ENCODE data around the gene ATAT1.
"Not testable (repeated sequence)": the region's sequence is repeated elsewhere in the genome, so short reads cannot be mapped to it uniquely, and the experiment has no call there.

Gene ATAT1

DNA sequence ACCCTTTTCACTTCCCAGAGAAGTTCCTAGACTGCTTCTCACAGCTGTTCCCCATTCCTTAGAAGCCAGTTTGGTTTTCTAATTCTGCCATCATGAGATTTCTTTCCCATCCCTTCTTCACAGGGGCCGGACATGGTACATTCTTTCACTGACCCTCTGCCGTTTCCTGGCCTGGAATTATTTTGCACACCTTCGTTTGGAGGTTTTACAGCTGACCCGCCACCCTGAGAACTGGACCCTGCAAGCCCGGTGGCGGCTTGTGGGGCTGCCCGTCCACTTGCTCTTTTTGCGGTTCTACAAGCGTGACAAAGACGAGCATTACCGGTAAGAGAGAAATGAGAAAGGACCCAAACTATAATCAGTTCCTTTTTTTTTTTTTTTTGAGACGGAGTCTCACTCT is 24.5 kb downstream of the ATAT1 start:
- no peak for DNase-seq (ENCODE audit: low read depth)

DNA sequence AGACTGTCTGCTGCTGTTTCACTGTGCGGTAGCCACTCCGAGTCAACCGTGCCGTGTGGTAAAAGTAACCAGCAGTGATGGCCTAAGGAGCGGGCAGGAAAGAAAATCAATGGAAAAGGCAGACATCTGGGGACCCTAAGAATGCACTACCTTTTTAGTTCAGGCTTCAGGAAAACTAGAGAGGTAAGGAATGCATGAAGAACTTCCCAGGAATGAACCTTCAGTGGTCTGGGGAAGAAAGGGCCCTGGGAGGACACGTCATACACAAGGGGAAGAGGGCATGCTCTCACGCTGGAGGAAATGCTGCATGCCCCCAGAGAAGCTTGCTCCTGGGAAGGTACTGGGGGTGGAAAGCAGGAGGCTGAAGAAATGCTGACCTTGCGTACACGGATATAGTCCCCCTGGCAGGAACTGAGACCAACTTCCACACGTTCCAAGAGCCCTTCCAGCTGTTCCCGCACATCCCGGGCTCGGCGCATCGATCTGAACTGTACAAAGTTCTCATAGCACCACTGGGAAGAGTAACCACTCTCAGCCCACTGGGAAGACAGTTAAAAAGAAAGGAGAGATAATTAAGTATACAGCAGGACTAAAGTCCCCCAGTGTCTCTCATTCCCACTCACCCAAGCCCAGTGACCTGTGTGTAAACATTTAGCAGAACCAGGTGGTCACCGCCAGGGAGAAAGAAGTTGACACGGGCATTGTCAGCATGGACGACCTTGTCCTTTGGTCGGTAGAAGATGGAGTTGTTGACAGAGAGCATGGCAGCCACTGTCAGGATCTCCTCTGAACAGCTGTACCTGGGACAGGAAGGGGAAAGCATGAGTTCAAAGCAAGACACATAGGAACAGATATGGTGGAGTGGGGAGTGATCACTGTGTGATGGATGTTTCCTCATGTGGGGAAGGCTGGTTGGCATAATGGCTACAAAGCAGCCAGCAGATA is 28.4 kb downstream of the ATAT1 start:
- no peak for DNase-seq (ENCODE audit: low read depth)

DNA sequence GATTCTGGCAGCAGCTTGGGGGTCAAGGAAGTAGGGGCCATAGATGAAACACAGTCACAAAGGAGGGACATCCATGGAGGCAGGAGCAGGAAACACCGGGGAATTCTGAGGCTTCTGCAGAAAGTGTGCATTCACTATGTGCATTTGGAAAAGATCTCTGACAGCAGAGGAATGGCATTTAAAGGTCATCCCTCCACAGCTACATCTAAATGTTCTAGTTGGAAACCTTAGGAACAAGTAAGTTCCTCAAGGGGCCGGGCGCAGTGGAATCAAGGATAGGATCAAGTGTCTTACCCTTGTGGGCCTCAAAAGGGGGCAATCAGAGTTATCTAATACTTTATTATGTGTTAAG is 29.0 kb downstream of the ATAT1 start:
- DNase-seq (ENCODE audit: low read depth), result no peak

DNA sequence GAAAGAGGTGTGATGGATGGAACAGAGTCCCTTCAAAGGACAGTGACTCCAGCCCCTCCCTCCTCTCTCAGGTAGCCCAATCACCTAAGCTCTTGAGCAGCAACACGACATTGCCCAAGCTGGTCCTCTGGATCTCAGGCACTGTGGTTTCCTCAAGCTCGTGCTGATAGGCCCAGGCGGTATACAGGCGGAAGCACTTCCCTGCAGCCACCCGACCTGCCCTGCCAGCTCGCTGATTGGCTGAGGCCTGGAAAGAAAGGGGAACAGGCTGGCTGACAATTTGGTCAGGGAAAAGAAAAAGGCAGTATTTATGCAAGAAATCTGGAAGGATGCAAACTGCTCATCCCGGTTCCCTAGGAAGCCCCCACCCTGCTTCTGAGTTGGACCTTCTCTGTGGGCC is 29.8 kb downstream of the ATAT1 start:
- DNase-seq (ENCODE audit: low read depth), result no peak

DNA sequence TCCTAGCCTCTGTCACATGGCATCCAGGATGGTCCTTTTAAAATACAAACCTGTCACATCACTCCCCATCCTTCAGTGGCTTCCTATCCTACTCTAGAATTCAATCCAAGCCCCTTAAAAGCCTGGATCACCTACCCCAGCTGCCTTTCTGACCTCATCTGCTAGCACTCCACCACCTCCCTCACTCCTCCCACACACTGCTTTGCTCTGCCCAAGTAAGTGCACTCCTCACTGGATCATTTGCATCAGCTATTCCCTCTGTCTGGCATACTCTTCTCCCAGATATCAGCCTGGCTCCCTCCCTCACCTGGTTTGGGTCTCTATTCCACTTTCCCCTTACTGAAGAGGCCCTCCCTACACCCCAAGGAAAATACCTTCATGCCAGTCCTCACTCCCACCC is 30.8 kb downstream of the ATAT1 start:
- DNase-seq (ENCODE audit: low read depth), result no peak

DNA sequence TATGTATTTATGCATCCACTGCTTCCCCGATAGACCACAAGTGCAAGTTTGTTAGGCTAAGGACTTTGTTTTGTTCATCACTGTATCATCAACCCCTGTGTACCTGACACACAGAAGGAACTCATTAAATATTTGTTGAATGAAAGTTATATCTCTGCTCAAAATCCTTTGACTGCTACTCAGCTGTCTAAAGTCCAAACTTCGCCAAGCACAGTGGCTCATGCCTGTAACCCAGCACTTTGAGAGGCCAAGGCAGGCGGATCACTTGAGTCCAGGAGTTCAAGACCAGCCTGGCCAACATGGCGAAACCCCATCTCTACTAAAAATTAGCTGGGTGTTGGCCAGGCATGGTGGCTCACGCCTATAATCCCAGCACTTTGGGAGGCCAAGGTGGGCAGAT is 31.2 kb downstream of the ATAT1 start:
- not testable (repeated sequence) for DNase-seq (ENCODE audit: low read depth)

DNA sequence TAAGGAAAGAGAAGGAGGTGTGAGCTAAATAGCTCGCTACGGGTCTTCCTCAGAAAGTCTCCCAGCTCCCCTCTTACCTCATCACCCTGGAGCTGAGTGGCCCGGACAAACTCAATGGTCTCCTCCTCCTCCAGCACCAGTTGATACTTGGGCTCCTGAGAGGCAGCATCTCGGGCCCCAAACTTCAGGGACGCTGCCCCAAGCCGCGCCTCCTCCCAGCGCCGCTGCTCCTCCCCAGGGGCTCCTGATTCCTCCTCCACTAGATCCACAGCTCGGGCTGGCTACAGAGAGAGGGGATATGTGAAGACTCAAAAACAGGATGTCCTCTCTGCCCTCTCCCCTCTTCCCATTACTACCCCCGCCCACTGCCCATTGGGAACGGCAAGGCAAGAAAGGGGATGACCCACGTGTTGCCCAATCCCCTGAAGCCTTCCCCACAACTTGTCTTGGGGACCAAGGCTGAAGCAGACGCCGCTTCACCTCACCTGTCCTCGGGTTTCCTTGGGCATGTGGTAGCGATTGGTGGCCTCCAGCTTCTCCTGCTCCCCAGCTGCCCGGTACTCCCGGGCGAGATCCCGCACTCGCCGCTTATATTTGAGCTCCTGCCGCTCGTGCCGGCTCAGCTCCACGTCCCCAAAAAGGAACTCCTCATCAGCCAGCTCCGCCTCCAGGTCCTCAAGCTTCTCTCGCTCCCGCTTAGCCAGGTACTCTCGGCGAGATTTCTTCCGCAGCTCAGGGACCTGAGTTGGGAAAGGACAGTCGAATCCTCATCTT is 38.5 kb downstream of the ATAT1 start:
- no peak for DNase-seq (ENCODE audit: low read depth)

DNA sequence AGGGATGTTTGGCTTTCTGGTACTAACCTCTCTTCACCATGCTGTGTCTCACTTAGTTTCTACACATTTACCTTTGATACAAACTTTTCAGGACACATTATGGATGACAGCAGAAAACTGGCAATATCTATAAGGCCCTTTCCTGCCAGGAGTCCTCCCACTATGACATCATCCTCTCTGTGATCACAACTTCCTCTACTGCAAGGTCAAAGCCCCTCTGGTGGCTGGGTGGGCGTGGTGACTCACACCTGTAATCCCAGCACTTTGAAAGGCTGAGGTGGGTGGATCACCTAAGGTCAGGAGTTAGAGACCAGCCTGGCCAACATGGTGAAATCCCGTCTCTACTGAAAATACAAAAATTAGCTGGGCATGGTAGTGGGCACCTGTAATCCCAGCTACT is 39.6 kb downstream of the ATAT1 start:
- not testable (repeated sequence) for DNase-seq (ENCODE audit: low read depth)

DNA sequence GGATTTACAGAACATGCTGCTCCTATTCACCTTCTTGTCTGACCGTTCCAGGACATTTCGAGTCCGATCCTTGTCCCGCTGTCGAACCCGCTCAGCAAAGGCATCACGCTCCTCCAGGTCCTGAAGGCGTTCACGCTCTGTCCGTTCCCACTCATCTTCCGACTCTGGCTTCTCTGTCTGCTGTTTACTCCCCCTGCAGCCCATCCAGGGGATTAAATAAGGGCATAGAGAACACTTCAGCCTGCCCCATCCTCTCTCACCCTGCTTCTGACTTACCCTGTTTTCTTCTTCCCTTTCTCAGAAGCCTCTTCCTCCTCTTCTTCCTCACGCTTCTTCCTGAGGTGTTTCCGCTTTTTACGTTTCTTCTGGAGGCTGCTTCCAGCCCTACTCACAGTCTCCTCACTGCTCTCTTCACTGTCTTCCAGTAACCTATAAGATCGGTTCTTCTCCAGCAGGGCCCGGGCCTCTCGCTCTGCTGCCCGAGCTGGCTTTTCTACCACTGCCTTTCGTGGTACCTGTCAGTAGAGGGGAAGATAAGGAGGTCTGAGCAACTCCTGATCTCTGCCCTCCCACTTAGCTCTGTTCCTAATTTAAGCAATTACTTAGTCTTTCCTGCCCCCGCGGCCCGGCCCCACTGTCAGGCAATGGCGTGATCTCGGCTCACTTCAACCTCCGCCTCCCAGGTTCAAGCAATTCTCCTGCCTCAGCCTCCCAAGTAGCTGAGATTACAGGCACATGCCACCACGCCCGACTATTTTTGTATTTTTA is 44.3 kb downstream of the ATAT1 start:
- DNase-seq (ENCODE audit: low read depth), result no peak

DNA sequence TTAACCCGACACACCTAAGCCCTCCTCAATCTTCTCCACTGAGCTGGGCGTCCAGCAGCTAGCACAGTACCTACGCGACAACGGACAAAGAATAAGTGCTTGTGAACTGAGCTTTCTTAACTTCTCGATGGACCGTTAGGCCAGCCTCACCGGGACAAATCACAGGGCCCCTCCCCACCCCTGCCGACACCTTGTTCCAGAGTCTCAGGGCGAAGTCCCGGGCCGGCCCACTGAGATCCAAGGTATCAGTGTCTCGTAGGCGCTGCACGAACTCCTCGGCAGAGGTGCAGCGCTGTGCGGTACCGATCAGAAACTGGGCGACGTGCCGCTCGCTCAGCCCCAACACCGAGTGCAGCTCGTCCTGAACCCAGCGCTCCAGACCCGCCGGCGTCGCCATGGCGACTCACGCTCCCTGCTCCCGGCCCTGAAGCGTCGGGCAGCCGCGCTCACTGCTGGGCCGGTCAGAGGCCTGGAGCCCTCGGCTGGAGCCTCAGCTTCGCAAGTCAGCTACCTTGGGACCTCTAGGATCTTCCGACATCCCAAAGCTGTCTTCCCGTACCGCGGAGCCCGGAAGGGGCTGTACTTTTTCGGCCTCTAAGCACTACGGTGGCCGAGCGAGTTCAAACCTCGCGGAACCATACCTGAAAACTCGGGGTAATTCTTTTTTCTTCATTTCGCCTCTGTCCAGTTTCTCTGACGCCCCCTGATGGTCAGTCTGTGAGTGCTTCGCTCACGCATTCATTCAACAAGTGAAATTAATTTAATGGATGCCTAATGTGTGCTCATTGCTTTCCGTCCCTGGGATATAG is 46.0 kb downstream of the ATAT1 start, which contains the start of gene DHX16:
DHX16 (minus strand) TSS at position 562 of the 809 bp plus-strand sequence; CDS start at position 397, 165 bp downstream.
- peak; percentile 82 for DNase-seq (ENCODE audit: low read depth)

DNA sequence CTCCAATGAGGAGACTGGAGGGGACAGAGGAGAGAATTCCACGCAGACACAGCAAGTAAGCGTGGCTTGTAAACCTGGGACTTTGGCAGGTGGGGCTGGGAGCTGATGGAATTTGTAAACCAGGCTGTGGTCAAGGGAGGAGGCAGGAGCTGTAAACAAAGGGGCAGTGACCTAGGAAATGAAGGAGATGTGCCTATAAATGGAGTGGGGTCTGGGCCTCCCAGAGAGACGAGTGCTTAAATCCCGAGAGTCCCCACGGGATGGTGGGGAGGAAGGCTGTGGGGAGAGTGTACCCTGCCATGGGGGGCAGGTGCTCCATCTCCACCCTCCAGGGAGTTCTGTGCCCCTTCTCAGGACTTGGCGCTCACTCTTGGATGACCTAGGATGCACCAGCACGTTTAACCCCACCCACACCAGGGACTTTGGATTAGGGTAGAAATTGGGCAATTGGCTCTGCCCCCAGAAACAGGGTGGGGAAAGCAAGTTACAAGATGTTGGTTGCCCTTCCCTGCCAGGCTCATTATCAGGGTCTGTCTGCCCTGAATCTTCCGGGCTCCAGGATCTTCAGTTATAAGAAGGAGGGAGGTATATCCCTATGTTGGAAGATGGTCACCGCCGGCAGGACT is 50.1 kb downstream of the ATAT1 start:
- no peak for DNase-seq (ENCODE audit: low read depth)

DNA sequence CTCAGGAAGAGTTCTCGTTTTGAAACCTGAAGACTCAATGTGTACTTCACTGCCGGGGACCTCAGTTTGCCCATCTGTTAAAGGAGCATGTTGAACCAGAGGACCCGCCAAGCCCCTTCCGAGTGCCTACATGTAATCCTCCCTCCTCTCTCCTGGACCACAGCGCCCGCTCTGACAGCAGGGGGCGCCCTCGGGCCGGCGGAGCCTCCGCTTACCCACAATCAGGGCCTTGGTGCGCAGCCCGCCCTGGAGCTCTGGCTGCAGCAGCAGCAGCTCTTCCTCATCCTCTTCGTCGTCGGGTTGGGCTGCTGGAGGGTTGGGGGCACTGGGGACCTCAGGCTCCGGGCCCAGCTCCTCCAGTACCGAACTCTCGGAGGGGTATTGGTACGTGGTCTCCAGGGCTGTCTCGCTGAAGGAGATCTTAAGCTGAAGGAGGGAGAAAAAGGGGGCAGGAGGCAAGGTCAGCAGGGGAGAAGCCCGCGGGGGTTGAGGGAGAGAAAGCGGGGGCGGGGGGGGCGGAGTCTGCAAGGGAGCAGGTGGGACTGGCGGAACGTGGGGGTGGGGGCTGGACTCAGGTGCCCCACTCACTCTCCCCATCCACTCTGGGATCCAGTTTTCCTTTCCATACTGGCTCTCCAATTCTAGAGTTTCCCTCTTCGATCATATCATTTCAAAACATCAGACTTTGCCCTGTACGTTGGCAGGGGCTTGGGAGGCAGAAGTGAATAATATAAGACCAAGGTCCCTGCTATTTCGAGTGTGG is 52.5 kb downstream of the ATAT1 start:
- DNase-seq (ENCODE audit: low read depth), result peak; percentile 93

DNA sequence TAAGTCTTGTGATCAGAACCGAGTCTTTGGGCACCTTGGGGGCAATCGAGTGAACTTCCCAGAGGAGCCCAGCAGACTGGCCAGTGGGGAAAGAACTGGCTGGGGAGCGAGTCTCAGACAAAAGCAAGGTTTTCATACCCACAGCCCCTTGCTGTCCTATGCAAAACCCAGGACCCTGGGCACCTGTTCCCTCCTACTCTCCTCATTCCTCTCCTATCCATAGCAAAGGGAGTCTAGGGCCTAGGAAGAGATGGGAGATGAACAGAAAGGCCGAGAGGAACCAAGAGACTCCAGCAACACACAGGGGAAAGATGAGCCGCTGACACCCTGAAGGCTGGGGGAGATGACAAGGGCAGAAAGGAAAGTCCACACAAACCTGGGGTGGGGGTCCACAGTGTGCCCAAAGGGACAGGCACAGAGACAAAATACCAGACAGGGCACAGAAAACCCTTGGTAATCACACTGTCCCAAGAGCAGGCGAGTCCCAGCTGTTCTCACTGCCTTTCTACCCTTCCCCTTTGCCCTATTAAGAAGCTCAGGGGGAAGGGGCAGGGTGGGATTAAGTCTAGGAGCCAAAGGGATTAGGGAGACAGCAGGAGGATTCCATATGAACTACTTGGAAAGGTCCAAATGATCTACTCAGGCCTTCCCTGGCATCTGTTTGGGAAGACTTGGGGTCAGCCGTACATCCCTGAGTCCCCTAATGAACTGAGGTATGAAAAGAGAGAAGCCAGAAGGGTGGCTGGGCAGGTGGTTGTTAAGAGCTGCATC is 53.3 kb downstream of the ATAT1 start:
- no peak for DNase-seq (ENCODE audit: low read depth)

DNA sequence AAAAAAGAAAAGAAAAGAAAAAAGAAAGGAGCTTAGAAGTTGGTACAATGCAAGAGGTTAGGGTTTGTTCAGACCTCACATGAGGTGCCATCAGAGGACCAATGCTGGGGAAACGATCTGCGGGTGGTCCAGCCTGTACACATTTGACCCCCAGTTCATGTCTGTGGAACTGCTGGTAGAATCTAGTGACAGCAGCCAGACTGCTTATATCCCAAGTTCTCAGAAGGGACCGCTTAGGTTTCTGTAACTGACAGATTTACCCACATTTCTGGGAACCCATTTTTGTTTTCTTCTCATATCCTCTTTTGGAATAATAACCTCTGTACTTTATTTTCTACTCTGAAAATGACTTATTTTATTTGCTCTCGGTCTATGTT is 55.1 kb downstream of the ATAT1 start:
- no peak for DNase-seq (ENCODE audit: low read depth)

DNA sequence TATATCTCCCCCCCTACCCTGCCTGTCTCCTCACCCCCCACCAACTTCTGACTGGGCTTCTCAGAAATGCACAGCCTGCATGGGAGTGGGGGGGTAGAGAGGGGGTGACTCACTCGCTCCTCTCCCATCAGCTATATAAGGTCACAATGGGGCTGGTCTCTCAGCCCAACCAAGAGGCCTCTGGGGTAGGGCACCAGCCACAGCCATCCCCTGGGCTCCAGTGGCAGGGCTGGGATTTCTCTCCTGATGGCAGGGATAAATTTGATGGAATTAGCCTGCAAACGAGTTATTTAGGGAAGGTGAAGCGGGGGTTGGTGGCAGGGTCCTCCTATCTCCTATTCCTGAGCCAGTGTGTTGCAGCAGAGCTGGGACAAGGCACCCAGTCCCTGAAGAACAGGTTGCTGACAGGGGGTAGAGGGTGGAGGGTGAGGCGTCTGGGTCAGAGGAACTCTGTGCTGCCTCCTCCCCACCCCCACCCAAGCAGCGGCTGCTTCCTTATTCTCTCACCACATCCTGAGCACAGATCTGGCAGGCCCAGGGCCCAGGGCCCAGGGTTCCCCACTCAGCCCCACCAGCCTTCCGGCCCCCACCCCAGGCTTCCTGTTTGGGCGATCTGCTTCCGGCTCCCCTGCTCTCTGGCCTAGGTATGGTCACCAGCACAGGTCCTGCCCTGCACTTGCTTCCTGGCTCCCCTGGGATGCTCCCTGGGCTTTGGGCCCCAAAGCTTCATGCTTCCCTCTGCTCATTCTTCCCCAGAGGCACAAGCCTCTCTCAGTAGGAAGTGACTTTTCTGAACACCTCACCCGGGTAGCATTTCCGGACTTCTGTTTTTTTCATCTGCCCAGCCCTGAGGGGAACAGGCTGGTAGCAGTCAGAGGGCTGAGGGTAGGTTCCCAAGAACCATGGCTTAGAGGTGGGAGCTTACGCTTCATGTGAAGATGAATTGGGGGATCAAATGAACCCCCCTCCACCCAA is 55.8 kb downstream of the ATAT1 start:
- DNase-seq (ENCODE audit: low read depth), result peak; percentile 77

DNA sequence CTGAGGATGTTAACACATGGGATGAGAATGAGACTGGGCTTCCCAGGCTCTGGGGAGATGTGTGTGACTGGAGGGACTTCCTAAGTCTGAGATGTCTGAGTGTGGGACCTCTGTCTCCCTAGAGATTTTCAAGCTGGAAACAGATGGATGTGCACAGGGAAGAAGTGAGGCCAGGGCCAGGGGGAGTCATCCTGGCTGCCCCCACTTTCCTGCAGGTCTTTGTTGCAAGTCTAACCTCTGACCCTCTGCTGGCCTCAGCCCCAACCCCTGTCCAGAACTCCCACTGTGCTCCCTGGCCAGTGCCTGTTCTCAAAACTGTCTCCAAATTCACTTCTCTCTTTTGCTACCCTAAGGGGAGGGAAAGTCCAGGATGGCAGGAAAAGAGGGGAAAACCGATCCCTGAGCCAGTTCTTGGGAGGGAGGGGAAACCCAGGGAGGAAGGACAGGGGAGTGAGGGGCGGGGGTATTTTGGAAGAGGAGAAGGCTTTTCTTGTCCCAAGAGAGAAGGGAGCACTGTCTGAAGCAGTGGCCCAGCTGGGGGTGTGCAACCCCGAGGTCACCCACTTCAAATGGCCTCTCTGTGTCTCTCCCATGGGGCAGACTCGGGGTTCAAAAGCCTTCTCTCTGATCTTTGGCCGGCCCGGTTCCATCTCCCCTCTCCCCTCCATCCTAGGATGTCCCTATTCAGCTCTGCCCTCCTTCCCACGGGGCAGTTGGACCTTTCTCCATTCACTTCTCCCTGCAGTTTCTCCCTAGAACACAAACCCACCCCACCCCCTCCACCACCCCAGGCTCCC is 56.7 kb downstream of the ATAT1 start:
- no peak for DNase-seq (ENCODE audit: low read depth)

DNA sequence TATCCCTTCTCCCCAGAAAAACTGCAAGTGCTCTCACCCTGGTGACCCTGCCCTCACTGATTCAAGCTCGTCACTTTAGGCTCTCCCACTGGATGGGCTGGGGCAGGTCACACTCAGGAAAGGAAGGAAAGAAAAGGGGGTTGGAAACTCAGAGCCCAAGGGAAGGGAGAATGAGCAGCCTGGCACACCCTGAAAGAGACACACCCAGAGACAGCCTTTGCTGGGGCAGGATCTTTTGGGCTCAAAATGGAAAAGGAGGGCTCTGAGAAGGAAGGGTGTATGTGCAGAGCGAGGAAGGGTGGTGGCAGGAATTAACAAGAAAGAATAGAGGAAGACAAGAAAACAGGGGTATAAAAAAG is 57.3 kb downstream of the ATAT1 start:
- no peak for DNase-seq (ENCODE audit: low read depth)

Data from activated T-cell treated with anti-CD3 and anti-CD28 coated beads for 1 hour (primary cell).